ENCODE results near the gene PCDHGC3.
A peak's percentile ranks its signal among the peaks of the same experiment; 100 is the strongest.

PCDHGC3 gene

DNA sequence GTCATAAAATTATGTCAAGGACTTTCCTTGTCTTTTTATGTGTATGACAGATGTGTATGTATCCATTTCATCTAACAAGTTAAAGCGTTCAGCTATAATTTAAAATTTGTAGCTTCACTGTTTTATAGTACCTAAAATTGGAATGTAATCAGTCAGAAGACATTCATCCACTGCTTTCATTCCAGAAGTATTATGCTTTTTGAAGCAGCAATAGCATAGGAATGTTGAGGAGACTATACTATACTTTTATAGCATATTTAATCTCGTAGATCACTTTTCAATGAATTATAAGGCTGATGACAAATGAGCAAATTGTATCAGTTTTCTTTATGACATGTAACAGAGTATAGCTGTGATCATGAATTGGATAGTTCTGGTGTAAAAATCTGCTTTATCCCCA is 38.5 kb upstream of the PCDHGC3 start:
- TF ChIP-seq, protein P1, sequence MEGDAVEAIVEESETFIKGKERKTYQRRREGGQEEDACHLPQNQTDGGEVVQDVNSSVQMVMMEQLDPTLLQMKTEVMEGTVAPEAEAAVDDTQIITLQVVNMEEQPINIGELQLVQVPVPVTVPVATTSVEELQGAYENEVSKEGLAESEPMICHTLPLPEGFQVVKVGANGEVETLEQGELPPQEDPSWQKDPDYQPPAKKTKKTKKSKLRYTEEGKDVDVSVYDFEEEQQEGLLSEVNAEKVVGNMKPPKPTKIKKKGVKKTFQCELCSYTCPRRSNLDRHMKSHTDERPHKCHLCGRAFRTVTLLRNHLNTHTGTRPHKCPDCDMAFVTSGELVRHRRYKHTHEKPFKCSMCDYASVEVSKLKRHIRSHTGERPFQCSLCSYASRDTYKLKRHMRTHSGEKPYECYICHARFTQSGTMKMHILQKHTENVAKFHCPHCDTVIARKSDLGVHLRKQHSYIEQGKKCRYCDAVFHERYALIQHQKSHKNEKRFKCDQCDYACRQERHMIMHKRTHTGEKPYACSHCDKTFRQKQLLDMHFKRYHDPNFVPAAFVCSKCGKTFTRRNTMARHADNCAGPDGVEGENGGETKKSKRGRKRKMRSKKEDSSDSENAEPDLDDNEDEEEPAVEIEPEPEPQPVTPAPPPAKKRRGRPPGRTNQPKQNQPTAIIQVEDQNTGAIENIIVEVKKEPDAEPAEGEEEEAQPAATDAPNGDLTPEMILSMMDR (IDR thresholded peaks at IDR 0.05; ENCODE audit: control insufficient read depth, insufficient read depth, low read depth, low read length, missing control alignments) = no peak
- no peak overlapping the region for H3K4me3 ChIP-seq (ENCODE audit: control insufficient read depth, low read depth, low read length)
- DNase-seq (ENCODE audit: low read depth) = no peak

DNA sequence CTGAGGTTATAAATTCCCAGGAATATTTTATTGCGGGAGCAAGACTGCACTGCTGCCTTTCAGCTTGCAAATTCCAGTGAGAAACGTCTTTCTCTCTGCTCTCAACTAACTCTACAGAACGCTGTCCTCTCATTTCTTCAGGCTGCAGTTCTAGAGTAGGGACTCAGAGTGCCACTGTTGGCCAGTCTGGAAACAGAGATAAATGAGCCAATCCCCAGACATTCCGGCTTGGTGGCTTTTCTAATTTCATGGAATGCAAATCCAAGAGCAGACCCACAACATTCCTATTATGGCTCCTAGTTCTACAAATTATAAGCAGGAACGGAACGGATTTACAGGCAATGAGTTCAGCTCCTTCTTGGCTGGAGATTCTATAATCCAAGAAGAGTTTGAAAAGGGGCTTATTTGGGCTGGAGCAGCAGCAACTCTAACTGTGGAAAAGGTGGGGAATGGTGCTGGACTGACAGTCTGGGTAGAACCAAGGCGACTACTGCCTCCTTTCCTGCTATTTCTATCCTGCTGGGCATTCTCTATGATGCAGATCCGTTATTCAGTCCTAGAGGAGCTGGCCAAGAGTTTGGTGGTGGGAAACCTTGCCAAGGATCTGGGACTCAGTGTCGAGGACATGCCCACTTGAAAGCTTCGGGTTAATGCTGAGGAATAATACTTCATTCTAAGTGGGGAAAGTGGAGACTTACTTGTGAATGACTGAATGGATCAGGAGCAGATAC is 36.2 kb upstream of the PCDHGC3 start:
- TF ChIP-seq, protein P1 (IDR thresholded peaks at IDR 0.05; ENCODE audit: control insufficient read depth, insufficient read depth, low read depth, low read length, missing control alignments) = peak; percentile 12
- H3K4me3 ChIP-seq (ENCODE audit: control insufficient read depth, low read depth, low read length) = no peak overlapping the region
- DNase-seq (ENCODE audit: low read depth) = no peak

DNA sequence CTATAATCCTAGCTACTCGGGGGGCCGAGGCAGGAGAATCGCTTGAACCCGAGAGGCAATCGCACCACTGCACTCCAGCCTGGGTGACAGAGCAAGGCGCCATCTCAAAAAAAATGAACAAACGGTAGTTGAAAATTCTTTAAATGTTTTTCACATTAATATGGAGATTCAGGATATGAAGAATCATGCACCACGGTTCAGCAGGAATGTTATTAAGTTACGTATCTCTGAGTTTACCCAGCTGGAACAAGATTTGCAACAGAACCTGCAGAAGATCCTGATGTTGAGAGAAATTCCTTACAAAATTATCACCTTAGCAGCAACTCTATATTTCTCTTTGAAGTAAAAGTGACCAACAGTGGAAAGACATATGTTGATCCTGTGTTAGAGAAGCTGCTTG is 35.4 kb upstream of the PCDHGC3 start:
- TF ChIP-seq, protein P1 (IDR thresholded peaks at IDR 0.05; ENCODE audit: control insufficient read depth, insufficient read depth, low read depth, low read length, missing control alignments) = no peak
- no peak overlapping the region for H3K4me3 ChIP-seq (ENCODE audit: control insufficient read depth, low read depth, low read length)
- DNase-seq (ENCODE audit: low read depth) = no peak

DNA sequence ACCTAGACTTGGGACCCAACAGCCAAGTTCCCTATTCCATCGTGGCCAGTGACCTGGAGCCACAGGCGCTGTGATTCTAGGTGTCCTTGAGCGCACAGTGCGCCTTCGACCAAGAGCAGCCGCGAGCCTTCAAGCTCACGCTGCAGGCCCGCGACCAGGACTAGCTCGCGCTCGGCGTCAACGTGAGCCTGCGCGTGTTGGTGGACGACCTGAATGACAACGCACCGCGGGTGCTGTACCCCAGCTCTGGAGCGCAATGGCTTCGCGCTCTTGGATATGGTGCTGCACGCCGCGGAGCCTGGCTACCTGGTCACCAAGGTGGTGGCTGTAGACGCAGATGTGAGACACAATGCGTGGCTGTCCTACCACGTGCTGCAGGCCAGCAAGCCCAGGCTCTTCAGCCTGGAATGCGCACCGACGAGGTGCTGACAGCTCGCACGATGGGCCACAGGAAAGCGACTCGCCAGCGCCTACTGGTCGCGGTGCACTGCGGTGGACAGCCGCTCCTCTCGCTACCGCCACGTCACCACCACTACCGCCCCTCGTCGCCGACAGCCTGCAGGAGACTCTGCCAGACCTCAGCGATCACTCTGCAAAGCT is 34.1 kb upstream of the PCDHGC3 start:
- no peak for DNase-seq (ENCODE audit: low read depth)
- TF ChIP-seq, protein P1 (IDR thresholded peaks at IDR 0.05; ENCODE audit: control insufficient read depth, insufficient read depth, low read depth, low read length, missing control alignments) = no peak
- no peak overlapping the region for H3K4me3 ChIP-seq (ENCODE audit: control insufficient read depth, low read depth, low read length)

DNA sequence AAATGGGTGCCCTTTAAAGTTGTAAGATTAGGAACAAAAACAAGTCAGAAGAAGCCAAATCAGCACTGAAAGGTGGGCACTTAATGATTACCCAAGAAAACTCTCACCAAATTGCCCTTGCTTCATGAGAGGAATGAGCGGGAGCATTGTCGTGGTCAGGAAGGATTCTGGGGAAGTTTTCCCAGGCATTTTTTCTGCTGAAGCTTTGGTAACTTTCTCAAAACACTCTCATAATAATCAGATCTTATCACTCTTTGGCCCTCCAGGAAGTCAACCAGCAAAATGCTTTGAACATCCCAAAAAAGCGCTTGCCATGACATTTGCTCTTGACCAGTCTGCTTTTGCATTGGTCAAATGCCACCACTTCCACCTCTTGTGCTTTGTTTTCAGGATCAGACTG is 10.4 kb upstream of the PCDHGC3 start:
- no peak for DNase-seq (ENCODE audit: low read depth)
- no peak overlapping the region for H3K4me3 ChIP-seq (ENCODE audit: control insufficient read depth, low read depth, low read length)
- TF ChIP-seq, protein P1 (IDR thresholded peaks at IDR 0.05; ENCODE audit: control insufficient read depth, insufficient read depth, low read depth, low read length, missing control alignments) = no peak

DNA sequence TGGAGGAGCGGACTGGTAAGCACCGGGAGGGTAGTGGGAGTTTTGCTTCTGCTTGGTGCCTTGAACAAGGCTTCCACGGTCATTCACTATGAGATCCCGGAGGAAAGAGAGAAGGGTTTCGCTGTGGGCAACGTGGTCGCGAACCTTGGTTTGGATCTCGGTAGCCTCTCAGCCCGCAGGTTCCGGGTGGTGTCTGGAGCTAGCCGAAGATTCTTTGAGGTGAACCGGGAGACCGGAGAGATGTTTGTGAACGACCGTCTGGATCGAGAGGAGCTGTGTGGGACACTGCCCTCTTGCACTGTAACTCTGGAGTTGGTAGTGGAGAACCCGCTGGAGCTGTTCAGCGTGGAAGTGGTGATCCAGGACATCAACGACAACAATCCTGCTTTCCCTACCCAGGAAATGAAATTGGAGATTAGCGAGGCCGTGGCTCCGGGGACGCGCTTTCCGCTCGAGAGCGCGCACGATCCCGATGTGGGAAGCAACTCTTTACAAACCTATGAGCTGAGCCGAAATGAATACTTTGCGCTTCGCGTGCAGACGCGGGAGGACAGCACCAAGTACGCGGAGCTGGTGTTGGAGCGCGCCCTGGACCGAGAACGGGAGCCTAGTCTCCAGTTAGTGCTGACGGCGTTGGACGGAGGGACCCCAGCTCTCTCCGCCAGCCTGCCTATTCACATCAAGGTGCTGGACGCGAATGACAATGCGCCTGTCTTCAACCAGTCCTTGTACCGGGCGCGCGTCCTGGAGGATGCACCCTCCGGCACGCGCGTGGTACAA is 556 bp downstream of the PCDHGC3 start:
- peak; percentile 46 for DNase-seq (ENCODE audit: low read depth)
- TF ChIP-seq, protein P1 (IDR thresholded peaks at IDR 0.05; ENCODE audit: control insufficient read depth, insufficient read depth, low read depth, low read length, missing control alignments) = no peak
- H3K4me3 ChIP-seq (ENCODE audit: control insufficient read depth, low read depth, low read length) = peak overlapping the region; percentile 51
